HepG2 (cell line): ENCODE measurements around the gene STIM2.

Experiments used
- CHD2 ChIP-seq: IDR thresholded peaks from 2 replicates; pipeline ENCODE4 v1.6.1; 2011; ENCODE audit warnings: low read depth, low read length, improper control_type of control experiment
- MAZ ChIP-seq, 2 experiments: sonication (generic) in 1 of 2; formaldehyde crosslinking in 1 of 2; IDR thresholded peaks; 2 replicates each; pipeline versions ENCODE4 v1.5.0 to v1.6.1; 2012 to 2020; ENCODE audit warnings: low read depth in 2 of 2, mild to moderate bottlenecking in 2 of 2, borderline replicate concordance in 1 of 2, improper control_type of control experiment in 1 of 2, low read length in 1 of 2, missing genetic modification reagents in 1 of 2, moderate library complexity in 1 of 2
- MYC ChIP-seq: sonication (generic); formaldehyde crosslinking; IDR thresholded peaks from 2 replicates; pipeline ENCODE4 v1.9.0; 2021; ENCODE audit warnings: missing genetic modification reagents, borderline replicate concordance
- POLR2A ChIP-seq, 2 experiments: IDR thresholded peaks; 2 replicates each; pipeline ENCODE4 v1.6.1; 2011; ENCODE audit warnings: low read depth in 2 of 2, low read length in 2 of 2, mild to moderate bottlenecking in 1 of 2, moderate library complexity in 1 of 2; ENCODE audit not compliant: insufficient read depth in 1 of 2
- ZNF256 ChIP-seq: sonication (generic); formaldehyde crosslinking; conservative IDR thresholded peaks from 2 replicates; pipeline ENCODE4 v1.4.0; 2020; ENCODE audit warnings: missing genetic modification reagents
- ZNF530 ChIP-seq: sonication (generic); formaldehyde crosslinking; IDR thresholded peaks from 2 replicates; pipeline ENCODE4 v1.5.0; 2020; ENCODE audit warnings: low read depth, mild to moderate bottlenecking, missing genetic modification reagents
- ZNF615 ChIP-seq: sonication (generic); formaldehyde crosslinking; IDR thresholded peaks from 2 replicates; pipeline ENCODE4 v1.5.0; 2020; ENCODE audit warnings: mild to moderate bottlenecking, missing genetic modification reagents, borderline replicate concordance
- TF ChIP-seq, protein P1 (sequence below): fragments of 450-650 bp; IDR thresholded peaks from 2 replicates; pipeline ENCODE4 v1.6.1; 2017

DNA sequence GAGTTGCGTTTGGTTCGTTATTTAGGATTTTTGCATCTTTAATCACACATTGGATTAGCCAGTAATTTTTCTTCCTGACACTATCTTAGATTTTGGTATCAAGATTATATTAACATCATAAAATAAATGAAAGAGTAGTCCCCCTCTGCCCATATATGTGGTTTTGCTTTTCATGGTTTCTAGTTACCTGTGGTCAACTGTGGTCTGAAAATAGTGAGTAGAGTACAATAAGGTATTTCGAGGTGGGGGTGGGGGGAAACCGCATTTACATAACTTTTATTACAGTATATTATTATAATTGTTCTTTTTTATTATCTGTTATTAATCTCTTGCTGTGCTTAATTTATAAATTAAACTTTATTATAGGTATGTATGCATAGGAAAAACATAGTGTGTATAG lies 152.4 kb downstream of the STIM2 start:
- TF ChIP-seq MAZ (IDR thresholded peaks at IDR 0.05; ENCODE audit: borderline replicate concordance, low read depth, low read length) (no peak), MAZ (CRISPR knock-in tag; IDR thresholded peaks at IDR 0.05; ENCODE audit: low read depth) (no peak), ZNF615 (CRISPR knock-in tag) (no peak), ZNF530 (CRISPR knock-in tag) (no peak), ZNF256 (CRISPR knock-in tag) (no peak), CHD2 (no peak), MYC (CRISPR knock-in tag) (no peak), POLR2A (IDR thresholded peaks at IDR 0.05; ENCODE audit: insufficient read depth in 1 of 2, low read depth in 2 of 2, low read length in 2 of 2) (no peak)
- TF ChIP-seq, protein P1, sequence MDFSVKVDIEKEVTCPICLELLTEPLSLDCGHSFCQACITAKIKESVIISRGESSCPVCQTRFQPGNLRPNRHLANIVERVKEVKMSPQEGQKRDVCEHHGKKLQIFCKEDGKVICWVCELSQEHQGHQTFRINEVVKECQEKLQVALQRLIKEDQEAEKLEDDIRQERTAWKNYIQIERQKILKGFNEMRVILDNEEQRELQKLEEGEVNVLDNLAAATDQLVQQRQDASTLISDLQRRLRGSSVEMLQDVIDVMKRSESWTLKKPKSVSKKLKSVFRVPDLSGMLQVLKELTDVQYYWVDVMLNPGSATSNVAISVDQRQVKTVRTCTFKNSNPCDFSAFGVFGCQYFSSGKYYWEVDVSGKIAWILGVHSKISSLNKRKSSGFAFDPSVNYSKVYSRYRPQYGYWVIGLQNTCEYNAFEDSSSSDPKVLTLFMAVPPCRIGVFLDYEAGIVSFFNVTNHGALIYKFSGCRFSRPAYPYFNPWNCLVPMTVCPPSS, result no peak
